BLaER1 (cell line): Measurements from ENCODE around the gene FAM210A.

Source experiments
- H3K27ac ChIP-seq: shearing (Covaris generic); formaldehyde crosslinking; 2 replicates; pipeline ENCODE4 v1.8.1; 2022
- H3K27me3 ChIP-seq: shearing (Covaris generic); formaldehyde crosslinking; 2 replicates; pipeline ENCODE4 v1.8.1; 2022
- H3K36me3 ChIP-seq: shearing (Covaris generic); formaldehyde crosslinking; 2 replicates; pipeline ENCODE4 v1.8.1; 2022
- H3K4me1 ChIP-seq: shearing (Covaris generic); formaldehyde crosslinking; 2 replicates; pipeline ENCODE4 v1.8.1; 2022
- H3K4me2 ChIP-seq: shearing (Covaris generic); formaldehyde crosslinking; 2 replicates; pipeline ENCODE4 v1.8.1; 2022
- H3K4me3 ChIP-seq: shearing (Covaris generic); formaldehyde crosslinking; 2 replicates; pipeline ENCODE4 v1.8.1; 2022
- H3K9ac ChIP-seq: shearing (Covaris generic); formaldehyde crosslinking; 2 replicates; pipeline ENCODE4 v1.8.1; 2022
- H3K9me3 ChIP-seq: shearing (Covaris generic); formaldehyde crosslinking; 2 replicates; pipeline ENCODE4 v1.8.1; 2022
- H4K20me1 ChIP-seq: shearing (Covaris generic); formaldehyde crosslinking; 2 replicates; pipeline ENCODE4 v1.8.1; 2022
- Cebpa-rat ChIP-seq: shearing (Covaris generic); IDR thresholded peaks from 2 replicates; pipeline ENCODE4 v1.8.1; 2022

The FAM210A gene

DNA sequence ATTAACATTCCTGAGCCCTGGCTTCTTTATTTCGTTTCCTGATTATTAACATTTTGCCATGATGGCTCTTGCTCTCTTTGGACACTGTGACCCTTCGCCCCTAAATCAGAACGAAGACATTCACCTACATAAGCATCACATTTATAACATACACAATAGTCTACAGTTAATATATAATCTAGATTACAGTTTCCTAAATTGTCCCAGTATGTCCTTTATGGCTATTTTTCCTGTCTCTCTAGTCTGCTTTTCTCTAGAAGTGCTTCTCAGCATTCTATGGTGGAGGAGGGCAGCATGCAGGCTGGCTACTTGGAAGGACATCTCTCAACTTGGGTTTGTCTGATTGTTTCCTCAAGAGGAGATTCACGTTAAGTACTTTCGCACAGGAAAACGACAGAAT is 49.9 kb downstream of the FAM210A start:
- Histone ChIP-seq H3K4me1 (no peaks in the 10 kb centered on the region), H3K27ac (no peak overlapping the region), H3K9ac (no peak overlapping the region), H3K4me2 (no peak overlapping the region), H3K36me3 (peaks cover 26% of the 10 kb centered on the region), H3K4me3 (no peak overlapping the region), H3K9me3 (no peaks in the 10 kb centered on the region; the same call in 1 of the 2 replicates), H4K20me1 (peaks cover 28% of the 10 kb centered on the region), H3K27me3 (no peaks in the 10 kb centered on the region)
- TF ChIP-seq Cebpa-rat = no peak

DNA sequence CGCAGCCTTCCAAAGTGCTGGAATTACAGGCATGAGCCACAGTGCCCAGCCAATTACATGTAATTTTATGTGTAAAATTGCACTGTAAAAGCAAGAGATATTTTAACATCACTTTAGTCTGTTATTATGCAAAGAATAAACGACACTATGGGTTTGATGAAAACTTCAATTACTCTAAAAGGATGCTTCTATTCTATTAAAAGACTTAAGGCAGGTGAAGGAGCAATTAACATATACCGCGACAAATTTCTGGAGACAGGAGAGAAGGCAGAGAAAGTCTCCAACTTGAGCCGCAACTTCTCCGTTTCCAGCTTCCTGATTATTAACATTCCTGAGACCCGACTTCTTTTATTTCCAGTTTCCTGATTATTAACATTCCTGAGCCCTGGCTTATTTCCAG is 53.7 kb downstream of the FAM210A start:
- Histone ChIP-seq H3K27me3 (no peaks in the 10 kb centered on the region), H3K4me3 (no peak overlapping the region), H3K36me3 (peaks cover 44% of the 10 kb centered on the region), H3K4me1 (no peaks in the 10 kb centered on the region), H3K4me2 (no peak overlapping the region), H3K9ac (no peak overlapping the region), H4K20me1 (peaks cover 20% of the 10 kb centered on the region; the same call in 1 of the 2 replicates), H3K9me3 (no peaks in the 10 kb centered on the region; the same call in 1 of the 2 replicates), H3K27ac (no peak overlapping the region)
- TF ChIP-seq Cebpa-rat = no peak

DNA sequence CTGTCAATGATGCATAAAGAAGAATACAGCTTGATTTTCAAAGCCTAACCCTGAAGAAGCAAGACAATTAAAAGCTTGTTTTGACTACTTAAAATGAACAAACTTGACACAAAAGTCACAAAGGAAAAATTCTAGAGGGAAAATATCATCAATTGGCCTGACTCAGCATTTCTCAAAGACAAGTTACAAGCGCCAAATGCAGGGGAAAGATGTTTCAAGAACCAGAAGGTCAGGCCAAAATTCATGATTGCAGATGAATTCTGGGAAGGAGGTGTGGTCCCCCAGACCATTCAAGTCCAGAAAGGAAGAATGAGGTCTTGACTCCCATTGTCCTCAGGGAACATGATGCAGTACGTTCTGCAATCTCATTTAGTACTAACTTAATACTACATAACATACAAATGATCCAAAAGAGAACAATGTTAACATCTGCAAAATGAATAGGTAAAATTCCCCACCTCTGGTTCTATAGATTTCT is 64.5 kb downstream of the FAM210A start:
- Histone ChIP-seq H3K36me3 (peaks cover 36% of the 10 kb centered on the region), H3K9ac (no peak overlapping the region), H3K9me3 (no peaks in the 10 kb centered on the region), H3K4me1 (peaks cover 2% of the 10 kb centered on the region; the same call in 1 of the 2 replicates), H3K27me3 (no peaks in the 10 kb centered on the region), H3K4me3 (no peak overlapping the region), H3K27ac (no peak overlapping the region), H3K4me2 (no peak overlapping the region), H4K20me1 (no peaks in the 10 kb centered on the region)
- no peak for TF ChIP-seq Cebpa-rat

DNA sequence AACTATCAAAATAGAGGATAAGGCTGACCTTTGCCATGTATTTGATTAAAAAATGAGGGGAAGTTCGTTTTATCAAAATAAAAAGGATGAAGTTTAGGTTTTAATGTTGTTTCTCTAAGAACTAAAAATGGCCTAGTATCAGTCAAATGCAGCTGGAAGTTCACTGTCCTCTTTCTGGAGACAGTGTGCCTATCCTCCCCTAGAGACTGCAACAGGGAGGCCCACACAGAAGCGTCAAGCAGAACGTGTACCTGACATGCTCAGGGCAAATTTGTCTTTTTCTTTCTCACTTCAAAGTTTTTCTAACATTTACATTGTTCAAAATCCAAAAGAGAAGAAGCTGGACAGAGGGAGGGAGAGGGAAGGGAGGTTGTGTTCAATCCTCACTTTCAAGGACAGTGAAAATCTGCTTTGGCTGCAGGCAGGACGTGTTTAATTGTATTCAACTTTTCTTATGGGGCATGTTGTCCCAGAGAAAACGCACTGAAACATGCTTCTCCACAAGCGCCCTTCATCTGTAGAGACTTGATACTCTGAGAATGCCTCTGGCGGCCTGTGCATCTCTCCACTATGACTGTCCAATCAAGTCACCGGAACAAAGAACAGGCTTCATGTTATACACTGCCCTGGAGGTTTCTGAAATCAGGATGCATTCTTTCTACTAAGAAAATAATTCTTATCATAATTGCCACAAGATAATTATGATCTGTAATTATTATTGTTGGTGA is 65.1 kb downstream of the FAM210A start:
- Histone ChIP-seq H3K4me2 (no peak overlapping the region), H3K4me1 (no peaks in the 10 kb centered on the region), H3K9ac (no peak overlapping the region), H3K27me3 (no peaks in the 10 kb centered on the region), H3K9me3 (no peaks in the 10 kb centered on the region), H3K27ac (no peak overlapping the region), H4K20me1 (no peaks in the 10 kb centered on the region), H3K4me3 (no peak overlapping the region), H3K36me3 (peaks cover 30% of the 10 kb centered on the region)
- TF ChIP-seq Cebpa-rat = no peak

- TF ChIP-seq Cebpa-rat = no peak
- Histone ChIP-seq H3K9ac (no peak overlapping the region), H3K4me2 (no peak overlapping the region), H3K27ac (no peak overlapping the region), H3K27me3 (no peaks in the 10 kb centered on the region), H3K9me3 (no peaks in the 10 kb centered on the region), H3K36me3 (peaks cover 26% of the 10 kb centered on the region), H3K4me3 (no peak overlapping the region), H4K20me1 (no peaks in the 10 kb centered on the region), H3K4me1 (no peaks in the 10 kb centered on the region)
Observed at GRCh38 chr18:13660510-13660909, 65.8 kb downstream of the FAM210A start.

DNA sequence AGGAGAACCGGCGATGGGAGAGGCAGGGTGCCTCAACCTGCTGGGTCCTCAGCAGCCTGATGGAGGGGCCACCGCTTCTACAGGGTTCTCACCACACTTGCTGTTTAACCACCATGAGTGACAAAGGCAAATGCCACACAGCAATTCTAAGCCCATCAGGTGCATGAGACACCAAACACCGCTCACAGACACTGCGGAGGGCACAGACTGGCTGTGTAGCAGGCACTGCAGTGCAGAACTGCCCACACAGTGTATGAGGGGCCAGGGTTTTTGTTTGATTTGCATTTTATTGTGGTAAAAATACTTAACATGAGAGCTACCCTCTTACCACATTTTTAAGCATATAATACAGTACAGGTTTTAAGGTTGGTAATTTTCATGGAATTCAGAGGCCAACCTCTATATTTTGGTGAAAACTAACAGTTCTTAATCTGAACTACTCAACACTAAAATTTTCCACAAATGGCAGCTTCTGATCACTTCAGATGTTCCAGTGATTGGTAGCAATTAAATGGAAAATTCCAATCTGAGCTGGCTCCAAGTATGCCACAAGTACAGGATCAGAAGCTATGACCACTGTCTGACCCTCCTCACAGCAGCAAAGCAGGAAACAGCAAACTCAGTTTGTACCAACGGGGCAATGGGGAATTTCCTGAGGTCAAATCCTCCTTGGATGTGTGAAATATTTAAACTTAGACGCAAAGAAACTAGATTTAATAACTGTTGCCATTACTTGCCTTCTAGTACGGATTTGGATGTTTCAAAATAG is 67.7 kb downstream of the FAM210A start:
- Histone ChIP-seq H3K9me3 (no peaks in the 10 kb centered on the region), H3K9ac (no peak overlapping the region), H3K36me3 (peaks cover 10% of the 10 kb centered on the region; the same call in 1 of the 2 replicates), H3K4me2 (no peak overlapping the region), H3K27me3 (no peaks in the 10 kb centered on the region), H3K27ac (no peak overlapping the region), H3K4me1 (peaks cover 5% of the 10 kb centered on the region), H3K4me3 (no peak overlapping the region), H4K20me1 (0 out of 2 replicates have a peak, but pooled peaks cover 5% of the 10 kb centered on the region)
- no peak for TF ChIP-seq Cebpa-rat

- no peak overlapping the region for H3K4me2 ChIP-seq
- peaks cover 10% of the 10 kb centered on the region for H3K4me1 ChIP-seq
- 0 out of 2 replicates have a peak, but pooled peaks cover 11% of the 10 kb centered on the region for H4K20me1 ChIP-seq
- H3K27me3 ChIP-seq = no peaks in the 10 kb centered on the region
- no peak overlapping the region for H3K9ac ChIP-seq
- TF ChIP-seq Cebpa-rat = no peak
- H3K9me3 ChIP-seq = no peaks in the 10 kb centered on the region
- H3K4me3 ChIP-seq = no peak overlapping the region
- H3K36me3 ChIP-seq = 0 out of 2 replicates have a peak, but pooled peaks cover 5% of the 10 kb centered on the region
- H3K27ac ChIP-seq = no peak overlapping the region
Observed at GRCh38 chr18:13657974-13658373, 68.4 kb downstream of the FAM210A start.

- no peak overlapping the region for H3K4me2 ChIP-seq
- peaks cover 24% of the 10 kb centered on the region; the same call in 1 of the 2 replicates for H4K20me1 ChIP-seq
- H3K9ac ChIP-seq = no peak overlapping the region
- peaks cover 31% of the 10 kb centered on the region for H3K4me1 ChIP-seq
- H3K27me3 ChIP-seq = no peaks in the 10 kb centered on the region
- no peak for TF ChIP-seq Cebpa-rat
- no peaks in the 10 kb centered on the region for H3K9me3 ChIP-seq
- no peaks in the 10 kb centered on the region; the same call in 1 of the 2 replicates for H3K36me3 ChIP-seq
- H3K27ac ChIP-seq = no peak overlapping the region
- no peak overlapping the region for H3K4me3 ChIP-seq
Observed at GRCh38 chr18:13653746-13654433, 72.5 kb downstream of the FAM210A start.
